Muscle of back (tissue), 11 donors: Measurements from ENCODE around the gene YBEY. TPM values are rescaled to one million over a fixed set of nuclear protein-coding genes. Genes with fewer than 3 reads are reported as not detected.
"Not testable (repeated sequence)": the region's sequence is repeated elsewhere in the genome, so short reads cannot be mapped to it uniquely, and the experiment has no call there.

ENCODE experiments used
- DNase-seq, 3 donors: peaks; one replicate each; pipeline versions ENCODE4 v3.0.0 to v3.0.0-alpha.2; 2013
- polyA plus RNA-seq, 10 donors: library from polyadenylated mRNA; unstranded; fragments of 120-200 nt; gene quantifications; one replicate each; pipeline ENCODE4 v1.2.1, GENCODE V29; 2013; ENCODE audit not compliant: insufficient read length in 10 of 10

YBEY gene
- polyA plus RNA-seq, 10 donors = 9.4 to 26.0 (median 17.4) TPM

GRCh38 chr21:46297338-46298271 lies 11.5 kb downstream of the YBEY start:
- peak; percentile 32 to 83 (median 66) for DNase-seq

GRCh38 chr21:46299167-46299566 lies 13.0 kb downstream of the YBEY start:
- no peak for DNase-seq

GRCh38 chr21:46301759-46302158 lies 15.6 kb downstream of the YBEY start:
- no peak for DNase-seq

GRCh38 chr21:46304437-46304836 lies 18.3 kb downstream of the YBEY start:
- no peak for DNase-seq

- no peak for DNase-seq
Measured at GRCh38 chr21:46304955-46305354, 18.8 kb downstream of the YBEY start.

- no peak for DNase-seq
Measured at GRCh38 chr21:46307625-46308024, 21.5 kb downstream of the YBEY start.

GRCh38 chr21:46308431-46308830 lies 22.3 kb downstream of the YBEY start:
- DNase-seq = no peak

- DNase-seq = not testable (repeated sequence)
Measured at GRCh38 chr21:46310260-46310659, 24.1 kb downstream of the YBEY start.

- DNase-seq = no peak
Measured at GRCh38 chr21:46311568-46311967, 25.4 kb downstream of the YBEY start.

GRCh38 chr21:46312949-46313348 lies 26.8 kb downstream of the YBEY start:
- no peak for DNase-seq

- no peak for DNase-seq
Measured at GRCh38 chr21:46314441-46315020, 28.4 kb downstream of the YBEY start.

GRCh38 chr21:46316708-46317324 lies 30.7 kb downstream of the YBEY start:
- no peak for DNase-seq

- DNase-seq = no peak
Measured at GRCh38 chr21:46317710-46318463, 31.7 kb downstream of the YBEY start.

GRCh38 chr21:46318464-46318845 lies 32.3 kb downstream of the YBEY start:
- no peak for DNase-seq

- no peak for DNase-seq
Measured at GRCh38 chr21:46319186-46319585, 33.0 kb downstream of the YBEY start.

GRCh38 chr21:46320331-46320801 lies 34.2 kb downstream of the YBEY start:
- no peak for DNase-seq

GRCh38 chr21:46322351-46323226 lies 36.4 kb downstream of the YBEY start:
- DNase-seq = peak in 1 of 3 donors; percentile 49

GRCh38 chr21:46323227-46323709 lies 37.1 kb downstream of the YBEY start:
- peak in 1 of 3 donors; percentile 10 for DNase-seq

- DNase-seq = peak; percentile 98 to 99 (median 99)
Measured at GRCh38 chr21:46323710-46324389, 37.7 kb downstream of the YBEY start, which contains the start of the genes C21orf58 and PCNT. TSS of gene C21orf58 (minus strand) at chr21:46323870. CDS start at chr21:46322738, 1,132 bp downstream. TSS of gene PCNT (plus strand) at chr21:46324156. CDS start at chr21:46324229, 73 bp downstream.
